Adrenal gland (tissue), 5 donors: ENCODE data around the gene DMBX1.

Experiments
- POLR2A ChIP-seq, 2 donors: fragments of 450-650 bp; IDR thresholded peaks; one replicate each; pipeline ENCODE4 v1.6.1; 2017; ENCODE audit warnings: antibody characterized with exemption in 2 of 2, mild to moderate bottlenecking in 2 of 2, moderate library complexity in 1 of 2
- TF ChIP-seq, protein P1 (sequence below), 6 experiments: fragments of 450-650 bp in 4 of 6; fragments of 200-600 bp in 2 of 6; sonication (generic) in 1 of 6; IDR thresholded peaks; 1 replicate in 5 of 6; 2 replicates in 1 of 6; pipeline versions ENCODE4 v1.5.1 to v1.8.0; 2016 to 2021; ENCODE audit warnings: antibody characterized with exemption in 6 of 6, mild to moderate bottlenecking in 2 of 6, moderate library complexity in 1 of 6
- donor health status: DM: no; HTN: no; CAD: no.

DNA sequence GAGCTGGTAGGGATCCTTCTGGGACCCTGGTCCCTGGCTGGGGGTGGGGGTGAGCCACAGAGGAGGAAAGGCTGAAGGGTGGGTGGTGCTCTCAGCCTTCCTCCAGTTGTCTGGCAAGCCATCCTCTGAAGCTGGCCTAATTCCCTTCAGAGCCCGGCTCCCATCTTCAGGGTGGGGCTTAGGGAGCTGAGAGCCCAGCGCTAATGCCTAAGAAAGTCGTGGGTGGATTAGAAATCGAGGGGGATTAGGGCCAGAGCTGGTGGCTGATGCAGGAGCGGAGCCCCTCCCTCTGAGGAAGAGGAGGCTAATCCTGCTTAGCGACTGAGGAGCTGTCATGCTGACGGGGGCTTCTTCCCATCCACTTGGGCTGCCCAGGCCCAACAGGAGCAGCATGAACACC is 30.8 kb upstream of the DMBX1 start:
- no peak for TF ChIP-seq POLR2A (IDR thresholded peaks at IDR 0.05)
- TF ChIP-seq, protein P1, sequence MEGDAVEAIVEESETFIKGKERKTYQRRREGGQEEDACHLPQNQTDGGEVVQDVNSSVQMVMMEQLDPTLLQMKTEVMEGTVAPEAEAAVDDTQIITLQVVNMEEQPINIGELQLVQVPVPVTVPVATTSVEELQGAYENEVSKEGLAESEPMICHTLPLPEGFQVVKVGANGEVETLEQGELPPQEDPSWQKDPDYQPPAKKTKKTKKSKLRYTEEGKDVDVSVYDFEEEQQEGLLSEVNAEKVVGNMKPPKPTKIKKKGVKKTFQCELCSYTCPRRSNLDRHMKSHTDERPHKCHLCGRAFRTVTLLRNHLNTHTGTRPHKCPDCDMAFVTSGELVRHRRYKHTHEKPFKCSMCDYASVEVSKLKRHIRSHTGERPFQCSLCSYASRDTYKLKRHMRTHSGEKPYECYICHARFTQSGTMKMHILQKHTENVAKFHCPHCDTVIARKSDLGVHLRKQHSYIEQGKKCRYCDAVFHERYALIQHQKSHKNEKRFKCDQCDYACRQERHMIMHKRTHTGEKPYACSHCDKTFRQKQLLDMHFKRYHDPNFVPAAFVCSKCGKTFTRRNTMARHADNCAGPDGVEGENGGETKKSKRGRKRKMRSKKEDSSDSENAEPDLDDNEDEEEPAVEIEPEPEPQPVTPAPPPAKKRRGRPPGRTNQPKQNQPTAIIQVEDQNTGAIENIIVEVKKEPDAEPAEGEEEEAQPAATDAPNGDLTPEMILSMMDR (IDR thresholded peaks at IDR 0.05) = no peak
